Measurements from ENCODE around the gene CRELD1. TPM values are rescaled to one million over a fixed set of nuclear protein-coding genes. Genes with fewer than 3 reads are reported as not detected.

The CRELD1 gene
- total and polyA plus RNA-seq, 9 of the 15 experiments (the other 6 are each of a cell fraction or from before 2014, with no cell fraction given), result 3.3 to 25.8 (median 16.5) TPM

- no peak for TF ChIP-seq CHCHD3 (CRISPR knock-in tag; IDR thresholded peaks at IDR 0.05)
- TF ChIP-seq ETV6 (IDR thresholded peaks at IDR 0.05; ENCODE audit: borderline replicate concordance in 1 of 2, low read depth in 2 of 2, low read length in 1 of 2), result no peak
- TF ChIP-seq ETV6 (CRISPR knock-in tag; IDR thresholded peaks at IDR 0.05; ENCODE audit: borderline replicate concordance), result no peak
- TF ChIP-seq SRSF3 (IDR thresholded peaks at IDR 0.05; ENCODE audit: insufficient read depth, low read length), result no peak
- TF ChIP-seq VEZF1 (CRISPR knock-in tag; IDR thresholded peaks at IDR 0.05), result peak; percentile 64; the same call in 1 of the 2 replicates
- TF ChIP-seq SP2 (IDR thresholded peaks at IDR 0.05; ENCODE audit: extremely low read depth, low read depth, low read length, poor library complexity, severe bottlenecking), result no peak
- TF ChIP-seq HNRNPH1 (optimal IDR thresholded peaks at IDR 0.05; ENCODE audit: low read depth, low read length), result no peak
- no peak for TF ChIP-seq ZNF12 (CRISPR knock-in tag; IDR thresholded peaks at IDR 0.05)
- TF ChIP-seq ZNF76 (CRISPR knock-in tag; IDR thresholded peaks at IDR 0.05; ENCODE audit: borderline replicate concordance), result no peak
- no peak for TF ChIP-seq MIER1 (IDR thresholded peaks at IDR 0.05; ENCODE audit: low read depth)
- TF ChIP-seq XRCC3 (IDR thresholded peaks at IDR 0.05), result no peak
- TF ChIP-seq ZBTB1 (CRISPR knock-in tag; IDR thresholded peaks at IDR 0.05; ENCODE audit: borderline replicate concordance, low read depth), result no peak
- no peak for TF ChIP-seq E2F3 (CRISPR knock-in tag; IDR thresholded peaks at IDR 0.05)
- TF ChIP-seq CBX5 (IDR thresholded peaks at IDR 0.05; ENCODE audit: borderline replicate concordance, low read depth), result no peak
- TF ChIP-seq FOXP1 (CRISPR knock-in tag; IDR thresholded peaks at IDR 0.05), result no peak
- no peak for TF ChIP-seq ZBTB43 (CRISPR knock-in tag; IDR thresholded peaks at IDR 0.05)
- TF ChIP-seq ZNF277 (CRISPR knock-in tag; IDR thresholded peaks at IDR 0.05; ENCODE audit: borderline replicate concordance), result no peak
- no peak for TF ChIP-seq HLTF (IDR thresholded peaks at IDR 0.05)
- no peak for TF ChIP-seq ATF4 (CRISPR knock-in tag; IDR thresholded peaks at IDR 0.05)
- no peak for TF ChIP-seq ZNF740 (CRISPR knock-in tag; IDR thresholded peaks at IDR 0.05)
- no peak for TF ChIP-seq ZNF740 (tag; IDR thresholded peaks at IDR 0.05)
Measured at GRCh38 chr3:9884555-9885165, 49.0 kb upstream of the CRELD1 start (continued).
